ENCODE measurements around the gene DGKD.

DGKD gene

GRCh38 chr2:233447506-233448219 is 93.4 kb downstream of the DGKD start:
- DNase-seq: no peak

DNA sequence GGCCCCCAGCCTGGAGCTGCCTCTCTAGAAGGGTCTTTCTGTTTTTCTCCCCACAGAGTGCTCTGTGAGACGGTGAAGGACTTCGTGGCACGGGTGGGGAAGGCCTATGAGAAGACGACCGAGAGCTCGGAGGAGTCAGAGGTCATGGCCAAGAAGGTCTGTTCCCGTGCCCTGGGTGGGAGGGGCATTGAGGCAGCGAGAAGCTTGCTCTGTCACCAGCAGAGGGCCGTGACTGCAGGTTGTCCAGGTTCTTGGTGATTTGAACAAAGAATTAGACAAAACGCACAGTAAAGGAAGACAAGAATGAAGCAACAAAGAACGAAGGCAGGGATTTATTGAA is 93.9 kb downstream of the DGKD start:
- DNase-seq: no peak

DNA sequence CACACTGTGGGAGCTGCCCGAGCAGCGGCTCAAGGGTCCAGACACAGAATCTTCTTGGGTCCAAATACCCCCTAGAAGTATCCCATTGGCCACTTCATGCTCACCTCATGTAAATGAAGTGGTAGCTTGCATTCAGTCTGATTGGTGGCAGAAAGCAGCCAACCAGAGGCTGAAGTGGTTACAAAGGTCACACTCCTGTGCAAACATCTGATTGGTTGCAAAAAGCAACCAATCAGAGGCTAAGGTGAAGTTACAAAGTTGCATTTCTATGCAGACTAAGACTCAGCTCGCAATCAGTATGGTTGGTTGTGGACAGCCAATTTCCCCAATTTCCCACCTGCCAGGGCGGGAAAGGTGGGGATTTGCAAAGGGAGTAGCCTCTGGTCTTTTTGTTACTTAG is 94.3 kb downstream of the DGKD start:
- no peak for DNase-seq

GRCh38 chr2:233449081-233449901 is 95.0 kb downstream of the DGKD start:
- DNase-seq: no peak

GRCh38 chr2:233449921-233450863 is 95.9 kb downstream of the DGKD start:
- DNase-seq: no peak

GRCh38 chr2:233450864-233451575 is 96.7 kb downstream of the DGKD start:
- DNase-seq: no peak

DNA sequence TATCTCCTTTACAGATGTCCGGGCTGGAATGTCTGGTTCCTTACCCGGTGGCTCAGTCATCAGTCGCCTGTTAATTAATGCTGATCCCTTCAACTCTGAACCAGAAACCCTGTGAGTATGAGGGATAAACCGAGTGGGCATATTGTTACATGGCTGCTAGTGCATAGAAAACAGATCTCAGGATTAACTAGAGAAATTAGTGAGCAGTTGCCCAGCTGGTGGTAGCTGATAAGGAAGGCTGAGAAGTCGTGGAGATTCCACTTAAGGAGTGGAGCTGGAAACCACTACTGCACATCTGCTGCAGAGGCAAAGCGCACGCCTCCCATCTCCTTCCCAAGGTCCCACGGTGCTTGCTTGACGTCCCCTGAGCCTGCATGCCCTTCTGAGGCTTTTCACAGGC is 97.7 kb downstream of the DGKD start:
- DNase-seq: no peak

DNA sequence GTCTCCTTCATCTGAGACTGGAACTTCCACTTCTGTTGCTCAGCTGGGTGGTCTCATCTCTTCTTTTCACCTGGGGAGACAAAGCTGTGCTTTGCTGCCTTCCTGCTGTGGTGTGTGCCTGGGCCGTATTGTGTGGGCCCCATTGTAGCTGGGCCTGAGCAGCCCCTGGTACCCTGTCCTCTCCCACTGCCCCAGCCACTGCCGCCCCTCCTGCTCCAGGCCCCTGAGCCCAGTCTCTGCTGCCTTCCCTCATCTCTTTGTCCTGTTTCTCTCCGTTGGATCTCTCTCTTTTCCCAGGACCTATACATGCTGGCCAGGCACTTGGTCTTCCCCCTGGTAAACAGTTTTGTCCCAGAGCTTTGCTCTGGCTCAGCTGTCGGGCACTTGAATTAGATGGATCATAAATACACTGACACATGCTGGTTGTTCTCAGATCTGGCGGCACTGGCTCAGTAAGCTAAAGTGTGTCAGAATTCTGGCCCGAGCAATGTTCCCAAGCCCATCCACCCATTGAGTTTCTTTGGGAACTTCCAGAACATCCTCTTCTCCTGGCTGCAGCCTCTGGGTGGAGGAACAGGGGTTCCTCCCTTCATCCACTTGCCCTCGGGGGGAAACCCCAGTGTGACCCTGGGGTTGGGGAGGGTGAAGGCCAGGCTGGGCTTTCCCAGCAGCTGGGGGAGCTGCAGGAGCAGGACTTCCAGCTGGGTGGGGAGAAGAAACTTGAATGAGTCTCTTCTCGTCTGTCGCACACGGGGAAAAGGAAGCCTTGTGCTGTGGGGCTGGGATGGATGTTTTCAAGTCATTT is 99.0 kb downstream of the DGKD start:
- DNase-seq: no peak

GRCh38 chr2:233453916-233454315 is 99.6 kb downstream of the DGKD start:
- no peak for DNase-seq

DNA sequence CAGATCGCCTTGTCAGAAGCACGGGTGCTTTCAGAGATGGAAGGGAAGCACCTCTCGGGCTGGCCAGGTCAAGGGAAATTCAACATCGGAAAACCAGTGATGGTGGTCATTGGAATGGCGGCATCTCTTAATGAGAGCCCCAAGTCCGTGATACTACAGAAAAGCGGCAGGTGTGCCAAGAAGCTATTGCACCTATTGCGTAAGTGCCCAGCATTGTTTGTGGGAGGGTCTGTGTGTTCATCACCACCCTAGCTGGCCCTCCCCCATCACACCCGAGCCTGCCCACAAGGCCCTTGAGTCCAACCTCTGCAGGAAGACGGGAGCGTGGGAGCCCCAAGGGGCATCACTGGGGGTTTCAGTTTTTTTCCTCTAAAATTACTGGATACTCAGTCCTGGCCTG is 100.7 kb downstream of the DGKD start:
- DNase-seq: no peak

GRCh38 chr2:233455491-233455890 is 101.2 kb downstream of the DGKD start:
- no peak for DNase-seq

DNA sequence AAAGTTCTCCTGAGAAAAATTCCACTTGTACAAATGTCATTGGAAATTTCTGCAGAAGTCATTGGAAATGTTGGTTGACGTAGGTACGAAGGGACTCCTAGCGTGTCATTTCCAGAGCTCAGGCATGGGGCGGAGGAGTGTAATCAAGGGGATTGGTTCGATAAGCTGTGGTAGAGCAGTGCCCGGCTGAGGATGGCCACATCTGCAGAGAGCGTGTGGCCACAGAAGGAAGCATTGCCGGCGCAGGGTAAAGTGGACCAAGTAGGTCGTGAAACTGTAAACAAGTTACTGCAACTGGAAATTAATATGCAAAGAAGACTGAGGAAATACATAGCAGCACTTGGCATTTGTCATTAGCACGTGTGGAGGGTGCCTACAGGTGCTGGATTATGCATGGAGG is 101.8 kb downstream of the DGKD start:
- DNase-seq: no peak

- no peak for DNase-seq
Measured at GRCh38 chr2:233456934-233457333, 102.6 kb downstream of the DGKD start.

DNA sequence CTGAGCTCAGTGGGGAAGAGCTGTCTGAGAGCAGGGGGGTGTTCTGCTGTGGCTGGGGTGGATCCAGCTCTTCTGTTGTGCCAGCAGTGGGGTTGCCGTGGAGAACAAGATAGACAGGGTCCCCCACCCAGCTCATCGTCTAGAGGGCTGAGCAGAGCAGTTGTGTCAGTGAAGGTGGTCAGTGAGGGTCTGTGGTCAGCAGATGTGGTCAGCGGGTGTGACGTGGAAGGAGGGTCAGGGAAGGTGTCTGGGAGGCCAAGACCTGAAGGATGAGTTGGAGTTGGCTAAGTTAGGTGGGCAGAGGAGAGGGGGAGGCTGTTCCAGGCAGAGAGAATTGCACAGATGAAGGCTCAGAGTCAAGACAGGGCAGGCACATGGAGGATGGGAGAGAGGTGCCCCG is 103.1 kb downstream of the DGKD start:
- no peak for DNase-seq

- DNase-seq: no peak
Measured at GRCh38 chr2:233458031-233458610, 103.8 kb downstream of the DGKD start.

DNA sequence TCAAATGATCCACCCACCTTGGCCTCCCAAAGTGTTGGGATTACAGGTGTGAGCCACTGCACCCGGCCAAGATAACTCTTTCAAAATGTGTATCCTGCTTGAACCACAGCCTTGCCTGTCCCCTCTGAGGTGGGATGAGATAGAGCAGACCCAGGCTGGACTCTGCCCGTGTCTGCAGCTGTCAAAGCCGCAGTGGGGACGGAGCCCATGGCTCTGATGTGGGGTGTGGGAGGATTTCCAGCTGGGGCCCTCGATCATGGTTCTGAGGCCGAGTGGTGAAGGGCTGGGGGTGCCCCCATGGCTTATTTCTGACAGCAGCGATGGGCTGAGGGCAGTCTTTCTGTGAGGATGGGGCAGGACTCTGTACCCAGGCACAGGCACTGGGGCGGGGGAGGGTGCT is 104.5 kb downstream of the DGKD start:
- no peak for DNase-seq

GRCh38 chr2:233459426-233459825 is 105.1 kb downstream of the DGKD start:
- DNase-seq: no peak

DNA sequence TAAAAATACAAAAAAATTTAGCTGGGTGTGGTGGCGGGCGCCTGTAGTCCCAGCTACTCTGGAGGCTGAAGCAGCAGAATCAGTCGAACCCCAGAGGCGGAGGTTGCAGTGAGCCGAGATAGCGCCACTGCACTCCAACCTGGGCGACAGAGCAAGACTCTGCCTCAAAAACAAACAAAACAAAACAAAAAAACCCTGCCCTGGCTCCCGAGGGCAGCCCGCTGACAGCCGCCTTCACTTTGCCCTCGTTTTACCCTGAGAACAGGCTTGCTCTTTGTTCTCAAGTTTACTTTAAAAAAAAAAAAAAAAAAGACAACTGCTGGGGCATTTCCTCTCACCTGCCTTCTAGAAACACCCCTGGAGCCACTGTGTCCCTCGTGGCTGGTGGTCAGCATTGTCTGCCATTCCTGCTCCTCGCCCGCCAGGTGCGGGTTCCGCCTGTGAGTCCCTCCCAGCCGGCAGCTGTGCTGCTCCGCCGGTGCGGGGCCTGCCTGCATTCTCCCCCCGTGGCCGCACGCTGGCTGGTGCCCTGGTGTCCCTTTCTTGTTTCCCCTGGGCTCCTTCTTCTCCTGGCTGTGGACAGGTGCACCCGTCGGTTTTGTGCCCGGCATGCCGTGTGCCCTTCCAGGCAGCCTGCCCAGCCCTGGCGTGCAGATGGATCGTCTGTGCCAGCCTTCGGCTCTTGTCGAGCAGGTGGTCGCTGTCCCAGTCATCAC is 106.6 kb downstream of the DGKD start:
- DNase-seq: peak; percentile 24

- DNase-seq: no peak
Measured at GRCh38 chr2:233461481-233461891, 107.2 kb downstream of the DGKD start.

GRCh38 chr2:233462202-233462785 is 108.0 kb downstream of the DGKD start:
- no peak for DNase-seq

Data from NCI-H1694 (cell line).